Measurements from ENCODE around the gene MAD1L1.

The MAD1L1 gene

GRCh38 chr7:2053395-2053794 is 179.3 kb downstream of the MAD1L1 start:
- DNase-seq: no peak

DNA sequence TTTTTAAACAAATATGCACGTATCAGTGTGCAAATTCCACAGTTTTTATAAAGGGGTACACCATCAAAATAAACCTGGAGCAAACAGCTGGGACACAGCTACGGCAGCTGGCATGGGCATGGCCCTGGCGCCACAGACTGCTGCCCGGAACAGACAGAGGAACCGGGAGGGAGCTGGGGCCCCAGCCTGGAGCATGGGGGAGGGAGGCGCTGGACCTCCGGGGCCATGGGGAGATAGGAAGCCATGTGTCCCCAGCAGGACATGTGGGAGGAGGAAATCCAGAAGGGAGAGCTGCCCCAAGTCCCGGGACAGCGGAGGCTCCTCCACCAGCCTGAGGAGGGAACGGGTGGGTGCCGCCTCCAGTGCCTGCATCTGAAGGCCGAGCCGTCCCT is 180.1 kb downstream of the MAD1L1 start:
- no peak for DNase-seq

GRCh38 chr7:2051707-2052656 is 180.8 kb downstream of the MAD1L1 start:
- no peak for DNase-seq

GRCh38 chr7:2050511-2050866 is 182.3 kb downstream of the MAD1L1 start:
- DNase-seq: no peak

GRCh38 chr7:2049782-2050510 is 182.8 kb downstream of the MAD1L1 start:
- no peak for DNase-seq

- no peak for DNase-seq
Measured at GRCh38 chr7:2049111-2049781, 183.5 kb downstream of the MAD1L1 start.

DNA sequence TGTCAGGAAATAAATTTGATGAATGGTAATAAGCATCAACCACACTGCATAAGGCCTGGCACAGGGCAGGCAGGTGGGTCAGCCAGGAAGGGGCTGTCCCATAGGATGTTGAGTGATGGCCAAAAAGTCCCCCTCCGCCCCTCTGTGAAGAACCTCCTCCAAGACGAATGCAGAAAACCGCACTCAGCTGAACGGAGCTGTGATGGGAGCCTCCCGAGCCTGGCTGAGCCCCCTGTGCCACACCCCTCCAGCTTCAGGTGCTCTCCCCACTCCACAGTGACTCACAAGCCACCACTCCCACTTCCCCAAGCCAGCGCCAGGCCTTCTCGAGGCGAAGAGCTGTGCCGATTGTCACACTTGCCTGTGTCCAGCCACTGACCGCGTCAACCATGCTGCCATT is 184.2 kb downstream of the MAD1L1 start:
- no peak for DNase-seq

- DNase-seq: no peak
Measured at GRCh38 chr7:2048006-2048405, 184.7 kb downstream of the MAD1L1 start.

DNA sequence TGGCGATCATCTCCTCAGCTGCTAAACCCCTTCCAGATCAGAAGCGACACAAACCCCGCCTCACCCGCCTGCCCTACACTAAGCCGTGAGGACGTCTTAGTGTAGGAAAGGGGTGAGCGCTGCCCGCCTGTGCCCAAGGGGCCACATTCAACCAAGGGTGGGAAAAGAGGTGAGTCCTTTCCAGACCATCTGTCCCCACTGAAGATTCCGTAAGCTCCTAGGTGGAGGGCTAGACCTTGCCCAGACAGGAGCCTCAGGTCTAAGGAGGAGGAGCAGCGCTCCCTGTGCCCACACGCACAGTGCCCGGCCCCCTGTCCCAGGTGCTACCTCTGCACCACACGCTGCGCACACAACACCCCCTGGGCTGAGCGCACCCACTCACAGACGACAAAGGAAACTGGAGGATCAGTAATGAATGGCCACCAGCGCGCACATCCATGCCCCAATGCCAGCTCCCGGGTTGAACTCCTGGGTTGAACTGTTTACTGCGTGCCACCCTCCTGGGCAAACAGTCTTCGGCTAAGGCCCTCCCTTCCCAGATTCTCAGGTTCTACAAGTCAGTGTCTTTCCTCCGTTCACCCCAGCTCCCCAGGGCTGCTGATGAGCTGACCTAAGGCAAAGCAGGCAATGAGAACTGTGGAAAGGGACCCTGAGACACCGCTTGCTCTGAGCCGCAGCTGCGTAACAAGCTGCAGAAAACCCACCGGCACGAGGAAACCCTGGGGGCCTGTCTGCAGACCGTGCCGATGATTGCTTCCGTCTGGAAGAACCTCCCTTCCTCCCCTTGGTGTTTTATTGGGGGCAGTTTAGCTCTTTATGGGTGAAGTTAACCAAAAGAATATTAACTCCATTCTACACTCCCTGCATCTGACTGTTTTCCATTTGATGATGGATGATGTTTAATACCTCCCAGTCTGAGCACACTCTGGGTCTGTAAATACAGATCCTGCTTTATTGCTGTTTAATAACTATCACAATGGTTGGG is 185.9 kb downstream of the MAD1L1 start:
- no peak for DNase-seq

GRCh38 chr7:2045559-2046405 is 187.0 kb downstream of the MAD1L1 start:
- no peak for DNase-seq

DNA sequence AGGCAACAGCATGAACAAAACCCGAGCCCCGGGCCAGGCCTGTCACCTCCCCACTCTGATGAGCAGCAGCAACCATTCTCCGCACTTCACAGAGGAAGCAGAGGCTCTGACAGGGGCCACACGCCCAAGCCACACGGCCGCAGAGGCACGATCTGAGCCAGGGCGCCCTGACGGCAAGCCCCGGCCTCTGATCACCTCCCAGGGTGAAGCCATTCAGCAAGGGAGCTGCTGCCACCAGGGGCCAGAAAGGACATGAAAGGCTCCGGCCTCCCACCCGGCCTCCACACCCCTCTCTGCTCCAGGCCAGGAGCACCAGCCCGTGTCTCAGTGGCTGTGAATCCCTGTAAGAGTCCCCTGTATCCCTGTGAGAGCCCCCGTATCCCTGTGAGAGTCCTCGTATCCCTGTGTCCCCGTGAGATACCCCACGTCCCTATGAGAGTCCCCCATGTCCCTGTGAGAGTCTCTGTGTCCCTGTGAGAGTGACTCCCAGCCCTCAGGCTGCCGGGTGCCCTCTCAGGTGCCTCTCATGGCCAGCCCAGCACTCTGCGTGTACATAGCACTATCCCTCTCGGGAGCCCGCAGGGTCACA is 187.8 kb downstream of the MAD1L1 start:
- no peak for DNase-seq

GRCh38 chr7:2044311-2044882 is 188.3 kb downstream of the MAD1L1 start:
- no peak for DNase-seq

- no peak for DNase-seq
Measured at GRCh38 chr7:2043316-2044039, 189.3 kb downstream of the MAD1L1 start.

GRCh38 chr7:2042650-2043049 is 190.1 kb downstream of the MAD1L1 start:
- DNase-seq: no peak

DNA sequence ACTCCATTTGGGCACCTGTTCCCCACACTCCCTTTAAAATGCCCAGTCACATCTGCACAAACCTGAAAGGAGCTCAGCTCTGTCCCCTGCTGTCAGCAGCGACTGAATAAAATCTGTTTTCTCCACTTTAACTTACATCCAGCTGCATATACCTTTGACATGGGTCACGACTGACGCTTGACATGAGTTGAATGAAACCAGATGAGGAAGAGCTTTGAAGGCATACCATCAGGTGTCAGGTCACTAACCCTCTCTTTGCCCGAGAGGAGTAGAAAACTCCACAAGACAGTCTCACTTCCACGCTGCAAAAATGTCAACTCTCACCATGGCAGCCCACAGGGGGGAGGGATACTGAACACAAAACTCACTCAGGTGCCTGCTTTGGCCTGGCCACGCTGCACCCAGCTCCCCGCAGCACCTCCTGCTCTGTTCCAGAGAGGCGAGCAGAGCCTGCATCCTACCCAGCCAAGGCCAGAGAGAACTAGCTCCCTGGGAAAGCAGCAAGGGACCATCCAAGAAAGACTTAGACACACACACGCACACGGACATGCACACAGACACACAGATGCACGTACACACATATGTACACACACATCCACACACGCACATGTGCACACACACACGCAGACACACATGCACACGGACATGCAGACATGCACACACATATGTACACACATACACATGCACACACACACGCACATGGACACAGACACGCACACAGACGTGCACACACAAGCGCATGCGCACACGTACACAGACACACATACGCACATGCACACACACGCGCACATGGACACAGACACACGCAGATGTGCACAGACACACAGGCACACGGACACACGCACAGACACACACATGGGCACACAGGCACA is 191.0 kb downstream of the MAD1L1 start:
- no peak for DNase-seq

GRCh38 chr7:2040893-2041270 is 191.9 kb downstream of the MAD1L1 start:
- no peak for DNase-seq

GRCh38 chr7:2040201-2040892 is 192.4 kb downstream of the MAD1L1 start:
- no peak for DNase-seq

Measured in cerebellar nuclear complex (tissue), 1 donor.